Esophagus squamous epithelium (tissue), 4 donors: Measurements from ENCODE around the gene KCNAB1.

Source experiments
- POLR2A ChIP-seq, 4 donors: fragments of 450-650 bp; IDR thresholded peaks; one replicate each; pipeline ENCODE4 v1.6.1; 2017; ENCODE audit warnings: antibody characterized with exemption in 4 of 4, mild to moderate bottlenecking in 4 of 4, moderate library complexity in 3 of 4
- TF ChIP-seq, protein P1 (sequence below), 6 experiments: fragments of 450-650 bp in 4 of 6; fragments of 200-600 bp in 2 of 6; sonication (generic) in 2 of 6; IDR thresholded peaks; one replicate each; pipeline ENCODE4 v1.5.1; 2016 to 2019; ENCODE audit warnings: antibody characterized with exemption in 6 of 6, mild to moderate bottlenecking in 4 of 6, moderate library complexity in 4 of 6

- TF ChIP-seq, protein P1, sequence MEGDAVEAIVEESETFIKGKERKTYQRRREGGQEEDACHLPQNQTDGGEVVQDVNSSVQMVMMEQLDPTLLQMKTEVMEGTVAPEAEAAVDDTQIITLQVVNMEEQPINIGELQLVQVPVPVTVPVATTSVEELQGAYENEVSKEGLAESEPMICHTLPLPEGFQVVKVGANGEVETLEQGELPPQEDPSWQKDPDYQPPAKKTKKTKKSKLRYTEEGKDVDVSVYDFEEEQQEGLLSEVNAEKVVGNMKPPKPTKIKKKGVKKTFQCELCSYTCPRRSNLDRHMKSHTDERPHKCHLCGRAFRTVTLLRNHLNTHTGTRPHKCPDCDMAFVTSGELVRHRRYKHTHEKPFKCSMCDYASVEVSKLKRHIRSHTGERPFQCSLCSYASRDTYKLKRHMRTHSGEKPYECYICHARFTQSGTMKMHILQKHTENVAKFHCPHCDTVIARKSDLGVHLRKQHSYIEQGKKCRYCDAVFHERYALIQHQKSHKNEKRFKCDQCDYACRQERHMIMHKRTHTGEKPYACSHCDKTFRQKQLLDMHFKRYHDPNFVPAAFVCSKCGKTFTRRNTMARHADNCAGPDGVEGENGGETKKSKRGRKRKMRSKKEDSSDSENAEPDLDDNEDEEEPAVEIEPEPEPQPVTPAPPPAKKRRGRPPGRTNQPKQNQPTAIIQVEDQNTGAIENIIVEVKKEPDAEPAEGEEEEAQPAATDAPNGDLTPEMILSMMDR (IDR thresholded peaks at IDR 0.05): no peak
- TF ChIP-seq POLR2A (IDR thresholded peaks at IDR 0.05): no peak
These were observed 256.9 kb downstream of the KCNAB1 start for GRCh38 chr3:156377266-156377665.
